SKM-1 treated with dmso at 0.1 percent for 144 hours (cell line): ENCODE data around the gene ARHGAP5.

ENCODE experiments used
- DNase-seq: peaks from one replicate; lab custom pipeline; 2025; ENCODE audit not compliant: unreplicated experiment; lab: John Stamatoyannopoulos, UW

The ARHGAP5 gene

GRCh38 chr14:32166924-32167323 lies 89.8 kb downstream of the ARHGAP5 start:
- no peak for DNase-seq

DNA sequence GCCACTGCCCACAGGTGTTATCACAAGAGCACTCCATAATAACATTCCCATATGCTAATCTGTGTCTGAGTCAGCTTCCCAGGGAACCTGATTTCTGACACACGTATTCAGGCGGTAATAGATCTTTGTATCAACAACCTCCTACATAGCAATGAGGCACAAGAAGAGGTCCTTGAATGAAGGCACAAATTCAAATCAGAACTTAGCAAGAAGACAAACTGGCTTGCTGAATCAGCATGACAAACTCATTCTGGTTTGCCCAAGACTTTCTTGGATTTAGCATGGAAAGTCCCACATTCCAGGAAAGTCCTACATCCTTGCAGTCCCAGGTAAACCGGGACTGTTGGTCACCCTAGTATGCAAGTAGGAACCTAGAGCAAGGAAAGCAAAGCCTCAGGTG lies 90.8 kb downstream of the ARHGAP5 start:
- DNase-seq, result no peak

GRCh38 chr14:32169191-32169590 lies 92.1 kb downstream of the ARHGAP5 start:
- no peak for DNase-seq

DNA sequence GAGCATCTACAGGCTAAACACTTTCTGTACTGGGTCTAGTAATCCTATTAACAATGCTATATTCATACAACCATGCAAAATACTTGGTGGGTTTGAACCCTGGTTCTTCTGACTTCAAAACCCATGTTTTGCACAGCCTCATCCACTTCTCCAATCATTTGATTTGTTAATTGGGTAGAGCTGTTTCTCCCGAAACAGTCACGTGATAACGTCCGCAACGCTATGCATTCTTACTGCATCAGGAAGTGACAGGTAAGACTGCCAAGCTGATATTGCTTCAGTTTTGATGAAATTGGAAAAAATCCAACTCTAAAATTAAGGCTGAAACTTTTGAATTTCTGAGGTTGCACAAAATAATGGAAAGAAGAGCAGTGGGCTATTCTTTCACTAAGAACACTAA lies 94.4 kb downstream of the ARHGAP5 start:
- no peak for DNase-seq

DNA sequence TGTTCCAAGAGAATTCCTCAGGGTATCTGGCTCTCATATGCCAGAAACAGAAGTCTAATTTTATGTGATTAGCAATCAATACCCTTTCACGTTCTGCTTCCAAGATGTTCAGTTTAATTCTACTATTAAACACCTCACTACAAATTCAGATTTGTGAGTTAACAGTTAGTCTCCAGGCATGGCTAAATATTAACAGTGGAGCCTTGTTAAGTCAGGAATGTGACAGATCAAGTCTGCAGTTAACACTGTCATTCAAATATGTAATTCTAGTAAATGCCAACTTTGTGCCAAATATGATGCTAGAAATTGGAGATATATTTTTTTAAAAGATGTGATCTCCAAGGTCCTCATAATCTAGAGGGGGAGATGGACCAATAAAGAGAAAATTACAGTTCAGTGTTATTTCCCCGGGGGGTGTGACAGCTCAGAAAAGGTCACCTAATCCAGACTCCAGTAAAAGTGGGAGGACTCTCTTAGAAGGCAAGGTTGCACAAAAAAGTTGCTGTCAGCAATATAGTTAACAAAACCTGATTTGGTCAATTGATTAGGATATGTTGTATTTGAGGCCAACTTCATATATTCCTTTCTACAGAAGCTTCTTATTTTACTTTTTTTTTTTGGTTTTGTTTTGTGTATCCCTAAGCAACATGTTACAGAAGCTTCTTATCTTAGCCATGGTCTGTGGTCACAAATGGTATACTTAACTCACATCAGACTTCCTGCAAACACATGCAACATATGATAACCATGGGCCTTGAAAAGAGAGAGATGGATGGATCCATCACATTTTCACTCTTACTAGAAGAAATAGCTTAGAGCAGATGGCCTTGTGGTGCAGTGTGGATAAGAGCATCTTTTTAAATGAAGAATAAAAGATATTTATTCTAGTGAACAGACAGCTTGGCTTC lies 106.3 kb downstream of the ARHGAP5 start:
- DNase-seq, result no peak

DNA sequence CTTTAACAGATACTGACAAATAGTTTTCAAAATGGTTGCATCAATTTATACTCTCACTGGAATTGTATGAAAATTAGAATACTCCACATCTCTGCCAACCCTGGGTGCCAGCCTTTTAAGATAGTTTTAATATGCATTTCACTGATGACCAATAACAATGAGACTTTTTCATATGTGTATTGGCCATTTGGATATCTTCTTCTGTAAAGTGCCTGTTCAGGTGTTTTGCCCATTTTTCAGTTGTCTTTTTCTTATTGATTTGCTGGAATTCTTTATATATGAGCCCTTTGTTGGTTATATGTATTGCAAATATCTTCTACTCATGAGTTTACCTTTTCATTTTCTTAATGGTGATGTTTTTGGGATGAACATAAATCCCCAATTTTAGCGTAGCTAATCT lies 108.0 kb downstream of the ARHGAP5 start:
- DNase-seq, result no peak

GRCh38 chr14:32186248-32186647 lies 109.1 kb downstream of the ARHGAP5 start:
- DNase-seq, result no peak

DNA sequence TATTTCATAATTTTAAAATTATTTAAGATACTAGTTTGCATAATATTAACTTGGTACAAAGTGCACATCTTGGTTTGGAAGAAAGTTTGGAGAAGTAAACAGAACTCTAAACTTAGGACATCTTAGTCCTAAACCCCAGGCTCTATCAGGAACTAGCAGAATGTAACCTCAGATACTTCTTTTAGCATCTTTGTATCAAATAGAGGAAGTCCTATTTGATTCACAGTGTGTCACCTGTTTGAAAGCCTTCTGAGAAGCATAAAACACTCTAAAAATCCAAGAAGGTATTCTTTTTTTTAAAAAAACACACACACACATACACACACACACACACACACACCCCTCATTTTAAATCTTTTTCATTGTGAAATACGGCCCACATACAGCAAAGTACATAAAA lies 112.7 kb downstream of the ARHGAP5 start:
- no peak for DNase-seq

GRCh38 chr14:32190673-32191072 lies 113.6 kb downstream of the ARHGAP5 start:
- no peak for DNase-seq

DNA sequence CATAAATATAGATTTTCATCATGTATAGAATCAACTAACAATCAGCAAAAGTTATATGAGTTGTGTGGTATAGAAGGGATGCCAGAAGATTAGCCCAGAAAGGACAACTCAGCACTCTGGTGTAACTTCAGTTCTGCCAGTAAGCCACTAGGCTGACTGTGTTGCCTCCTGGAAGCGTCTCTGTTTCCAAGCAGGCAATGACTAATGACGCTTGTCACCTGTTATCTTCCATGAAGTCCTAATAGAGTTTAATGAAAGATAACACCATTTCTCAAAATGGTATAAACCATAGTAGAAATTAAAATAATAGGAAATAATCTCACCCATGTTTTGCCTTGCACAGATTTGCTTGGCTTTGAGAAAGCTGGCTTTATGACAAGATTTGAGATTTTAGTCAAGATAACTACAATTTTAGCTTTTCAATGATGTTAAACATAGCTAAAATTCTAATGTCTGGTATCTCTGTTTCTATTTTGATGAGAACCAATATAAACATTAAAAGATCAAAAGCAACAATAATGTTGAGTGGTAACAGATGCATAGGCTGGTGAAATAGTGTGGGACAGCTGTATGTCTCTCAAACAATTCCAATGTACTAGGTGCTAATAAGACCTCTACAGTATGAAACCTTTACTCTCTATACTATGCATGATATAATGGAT lies 115.7 kb downstream of the ARHGAP5 start:
- DNase-seq, result no peak

DNA sequence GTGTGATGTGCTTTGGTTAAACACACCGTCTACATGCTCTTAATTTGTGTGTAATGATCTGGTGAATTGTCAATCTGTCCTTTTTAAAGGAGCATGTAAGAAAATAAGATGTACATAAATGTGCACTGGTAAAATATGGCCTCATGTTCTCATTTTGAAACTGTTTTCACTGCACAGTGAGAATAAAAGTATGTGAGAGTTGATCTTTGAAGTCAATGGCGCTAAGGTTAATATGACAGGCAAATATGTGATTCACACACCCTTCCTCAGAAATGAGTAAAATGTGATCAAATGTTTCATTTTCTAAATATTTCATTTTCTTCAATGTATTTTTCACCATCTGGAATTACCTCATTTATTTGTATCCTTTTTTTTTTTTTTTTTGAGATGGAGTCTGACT lies 116.4 kb downstream of the ARHGAP5 start:
- DNase-seq, result no peak

DNA sequence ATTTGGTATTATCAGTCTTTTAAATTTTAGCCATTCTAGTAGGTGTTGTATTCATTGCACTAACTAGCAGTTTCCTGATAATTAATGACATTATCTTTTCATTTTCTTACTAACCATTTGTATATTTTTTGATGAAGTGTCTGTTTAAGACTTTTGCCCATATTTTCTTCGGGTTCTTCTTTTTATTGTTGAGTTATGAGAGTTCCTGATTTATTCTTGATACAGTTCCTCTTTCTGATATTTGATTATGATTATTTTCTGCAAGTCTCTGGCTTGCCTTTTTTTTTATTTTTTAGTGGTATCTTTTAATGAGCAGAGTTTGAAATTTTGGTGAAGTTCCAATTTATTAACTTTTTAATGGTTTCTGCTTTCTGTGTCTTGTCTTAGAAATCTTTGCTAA lies 118.5 kb downstream of the ARHGAP5 start:
- DNase-seq, result no peak

- no peak for DNase-seq
Observed at GRCh38 chr14:32197919-32198318, 120.8 kb downstream of the ARHGAP5 start.

- DNase-seq, result no peak
Observed at GRCh38 chr14:32200368-32201192, 123.5 kb downstream of the ARHGAP5 start.

DNA sequence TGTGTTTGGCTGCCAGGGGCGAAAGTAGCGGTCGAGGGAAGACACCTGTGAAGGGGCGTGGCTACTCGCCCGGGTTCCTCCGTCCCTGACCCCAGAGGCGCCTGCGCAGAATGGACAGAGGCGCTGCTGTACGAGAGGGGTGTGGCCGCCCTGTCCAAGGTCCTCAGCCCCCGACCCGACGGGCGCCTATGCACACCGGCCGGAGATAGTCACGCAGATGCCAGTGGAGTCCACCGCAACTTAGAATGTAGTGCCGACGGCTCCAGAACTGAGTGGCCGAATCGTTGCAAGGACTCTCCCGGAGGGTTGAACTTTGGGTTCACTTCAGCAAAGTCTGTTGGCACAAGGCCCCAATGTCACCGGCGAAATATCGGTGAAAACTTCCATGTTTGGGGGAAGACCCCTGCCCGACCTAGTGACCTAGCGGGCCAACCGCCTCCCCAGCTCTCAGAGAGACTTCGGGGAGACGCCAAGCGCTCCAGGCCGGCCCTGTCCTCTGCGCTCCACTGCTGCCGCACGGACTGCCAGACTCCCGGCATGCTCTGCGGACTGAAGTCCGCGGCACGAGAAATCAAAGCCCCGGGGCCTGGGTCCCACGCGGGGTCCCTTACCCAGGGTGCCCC lies 124.2 kb downstream of the ARHGAP5 start:
- DNase-seq, result peak; percentile 30

GRCh38 chr14:32201816-32202490 lies 124.8 kb downstream of the ARHGAP5 start, which contains the start of gene RNU6-7:
Gene RNU6-7, plus strand, starts transcription at chr14:32202045.
- no peak for DNase-seq

DNA sequence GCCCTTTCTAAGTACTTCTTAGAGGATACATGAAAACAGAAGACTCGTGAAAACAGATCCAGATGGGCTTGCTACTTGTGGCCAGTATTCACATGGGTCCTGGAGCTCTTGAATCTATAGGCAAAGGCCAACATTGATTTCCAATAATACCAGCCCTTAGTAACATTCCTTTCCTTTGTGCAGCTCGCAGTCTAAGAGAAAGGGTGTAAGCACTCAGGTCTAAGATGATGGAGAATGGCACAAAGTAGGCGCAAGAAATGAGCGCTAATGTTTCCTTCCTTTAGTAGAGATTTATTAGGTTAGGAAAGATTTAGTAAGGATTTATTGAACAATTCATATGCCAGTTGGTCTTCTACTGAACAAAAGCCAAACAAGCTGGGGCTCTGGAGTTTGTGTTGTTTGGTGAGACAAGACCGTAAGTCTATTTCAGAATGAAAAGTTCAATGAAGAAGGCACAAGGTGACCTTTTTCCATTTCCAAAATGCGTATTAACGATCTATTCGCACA lies 125.4 kb downstream of the ARHGAP5 start:
- DNase-seq, result no peak

- DNase-seq, result peak; percentile 47
Observed at GRCh38 chr14:32202998-32203882, 126.1 kb downstream of the ARHGAP5 start, which contains the start of gene RNU6-8. Gene RNU6-8, minus strand, starts transcription at chr14:32203269.

DNA sequence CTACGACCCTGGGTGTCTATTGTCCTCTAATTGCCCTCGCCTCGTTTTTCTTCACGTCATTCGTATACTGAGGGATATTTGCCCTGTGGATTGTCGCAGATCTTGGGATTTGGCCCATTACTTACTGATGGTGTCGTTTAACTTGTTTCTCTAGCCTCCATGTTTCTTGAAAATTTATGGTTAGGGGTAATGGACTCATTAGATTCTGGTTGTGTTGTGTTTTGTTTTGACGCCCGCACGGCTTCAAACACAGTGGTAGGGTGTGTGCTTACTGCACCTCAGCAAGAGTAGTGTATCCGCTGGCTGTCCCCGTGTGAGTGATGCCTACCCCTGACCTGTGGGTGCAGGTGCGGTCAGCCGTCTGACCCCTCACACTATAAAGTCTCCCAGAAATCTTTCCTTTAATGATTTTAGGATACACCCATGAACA lies 126.8 kb downstream of the ARHGAP5 start:
- DNase-seq, result no peak
